ENCODE results near the gene PDZD4. TPM values are rescaled to one million over a fixed set of nuclear protein-coding genes. Genes with fewer than 3 reads are reported as not detected.

Gene PDZD4
- total and polyA plus RNA-seq, 10 of the 15 experiments (the other 5 are each of a cell fraction or from before 2014, with no cell fraction given), result 0.01 to 0.15 (median 0.04) TPM; not detected in 6

DNA sequence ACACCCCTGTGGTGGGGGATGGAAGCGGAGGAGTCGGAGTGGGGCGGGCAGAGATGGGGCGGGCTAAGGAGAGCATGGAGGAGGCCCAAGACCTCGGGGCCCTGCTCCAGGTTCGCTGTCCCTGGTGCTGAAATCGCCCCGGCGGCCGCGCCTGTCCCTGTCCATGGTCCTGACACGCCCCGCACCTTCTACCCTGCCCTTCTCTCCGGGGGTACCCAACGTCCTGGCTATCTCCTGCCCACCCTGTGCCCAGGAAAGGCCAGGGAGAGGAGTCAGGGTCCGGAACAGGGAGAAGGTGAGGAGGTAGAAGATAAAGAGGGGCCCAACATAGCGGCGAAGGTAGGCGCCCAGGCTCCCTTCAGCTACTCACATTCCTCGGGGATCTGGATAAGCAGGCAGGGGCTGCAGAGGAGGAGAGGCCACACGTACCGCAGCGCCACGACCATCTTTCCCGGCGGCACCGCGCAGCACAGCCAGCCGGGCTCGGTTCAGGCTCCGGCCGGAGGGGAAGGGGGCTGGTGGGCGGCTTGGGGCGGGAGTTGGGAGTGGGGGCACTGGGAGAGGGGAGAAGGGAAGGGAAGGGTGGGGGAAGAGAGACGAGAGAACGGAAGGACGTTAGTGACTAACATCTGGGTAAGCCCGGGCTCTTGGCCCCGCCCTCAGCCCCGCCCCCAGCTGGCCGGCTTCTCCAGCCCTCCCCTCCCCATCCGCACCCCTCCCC is 45.2 kb upstream of the PDZD4 start (continued):
- TF ChIP-seq, protein P1, sequence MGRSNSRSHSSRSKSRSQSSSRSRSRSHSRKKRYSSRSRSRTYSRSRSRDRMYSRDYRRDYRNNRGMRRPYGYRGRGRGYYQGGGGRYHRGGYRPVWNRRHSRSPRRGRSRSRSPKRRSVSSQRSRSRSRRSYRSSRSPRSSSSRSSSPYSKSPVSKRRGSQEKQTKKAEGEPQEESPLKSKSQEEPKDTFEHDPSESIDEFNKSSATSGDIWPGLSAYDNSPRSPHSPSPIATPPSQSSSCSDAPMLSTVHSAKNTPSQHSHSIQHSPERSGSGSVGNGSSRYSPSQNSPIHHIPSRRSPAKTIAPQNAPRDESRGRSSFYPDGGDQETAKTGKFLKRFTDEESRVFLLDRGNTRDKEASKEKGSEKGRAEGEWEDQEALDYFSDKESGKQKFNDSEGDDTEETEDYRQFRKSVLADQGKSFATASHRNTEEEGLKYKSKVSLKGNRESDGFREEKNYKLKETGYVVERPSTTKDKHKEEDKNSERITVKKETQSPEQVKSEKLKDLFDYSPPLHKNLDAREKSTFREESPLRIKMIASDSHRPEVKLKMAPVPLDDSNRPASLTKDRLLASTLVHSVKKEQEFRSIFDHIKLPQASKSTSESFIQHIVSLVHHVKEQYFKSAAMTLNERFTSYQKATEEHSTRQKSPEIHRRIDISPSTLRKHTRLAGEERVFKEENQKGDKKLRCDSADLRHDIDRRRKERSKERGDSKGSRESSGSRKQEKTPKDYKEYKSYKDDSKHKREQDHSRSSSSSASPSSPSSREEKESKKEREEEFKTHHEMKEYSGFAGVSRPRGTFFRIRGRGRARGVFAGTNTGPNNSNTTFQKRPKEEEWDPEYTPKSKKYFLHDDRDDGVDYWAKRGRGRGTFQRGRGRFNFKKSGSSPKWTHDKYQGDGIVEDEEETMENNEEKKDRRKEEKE (IDR thresholded peaks at IDR 0.05), result no peak
- no peak for TF ChIP-seq RBBP5 (conservative IDR thresholded peaks at IDR 0.05)
- TF ChIP-seq MEF2A (IDR thresholded peaks at IDR 0.05; ENCODE audit: insufficient read depth, low read depth, low read length), result no peak
- TF ChIP-seq, protein P2, sequence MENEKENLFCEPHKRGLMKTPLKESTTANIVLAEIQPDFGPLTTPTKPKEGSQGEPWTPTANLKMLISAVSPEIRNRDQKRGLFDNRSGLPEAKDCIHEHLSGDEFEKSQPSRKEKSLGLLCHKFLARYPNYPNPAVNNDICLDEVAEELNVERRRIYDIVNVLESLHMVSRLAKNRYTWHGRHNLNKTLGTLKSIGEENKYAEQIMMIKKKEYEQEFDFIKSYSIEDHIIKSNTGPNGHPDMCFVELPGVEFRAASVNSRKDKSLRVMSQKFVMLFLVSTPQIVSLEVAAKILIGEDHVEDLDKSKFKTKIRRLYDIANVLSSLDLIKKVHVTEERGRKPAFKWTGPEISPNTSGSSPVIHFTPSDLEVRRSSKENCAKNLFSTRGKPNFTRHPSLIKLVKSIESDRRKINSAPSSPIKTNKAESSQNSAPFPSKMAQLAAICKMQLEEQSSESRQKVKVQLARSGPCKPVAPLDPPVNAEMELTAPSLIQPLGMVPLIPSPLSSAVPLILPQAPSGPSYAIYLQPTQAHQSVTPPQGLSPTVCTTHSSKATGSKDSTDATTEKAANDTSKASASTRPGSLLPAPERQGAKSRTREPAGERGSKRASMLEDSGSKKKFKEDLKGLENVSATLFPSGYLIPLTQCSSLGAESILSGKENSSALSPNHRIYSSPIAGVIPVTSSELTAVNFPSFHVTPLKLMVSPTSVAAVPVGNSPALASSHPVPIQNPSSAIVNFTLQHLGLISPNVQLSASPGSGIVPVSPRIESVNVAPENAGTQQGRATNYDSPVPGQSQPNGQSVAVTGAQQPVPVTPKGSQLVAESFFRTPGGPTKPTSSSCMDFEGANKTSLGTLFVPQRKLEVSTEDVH (IDR thresholded peaks at IDR 0.05; ENCODE audit: low read depth, partially characterized antibody), result no peak
- TF ChIP-seq NFXL1 (IDR thresholded peaks at IDR 0.05; ENCODE audit: borderline replicate concordance), result no peak
- TF ChIP-seq RAD51 (IDR thresholded peaks at IDR 0.05), result no peak
- peak; percentile 49 for TF ChIP-seq YY1 (IDR thresholded peaks at IDR 0.05; ENCODE audit: low read depth, low read length)
- TF ChIP-seq, protein P3, sequence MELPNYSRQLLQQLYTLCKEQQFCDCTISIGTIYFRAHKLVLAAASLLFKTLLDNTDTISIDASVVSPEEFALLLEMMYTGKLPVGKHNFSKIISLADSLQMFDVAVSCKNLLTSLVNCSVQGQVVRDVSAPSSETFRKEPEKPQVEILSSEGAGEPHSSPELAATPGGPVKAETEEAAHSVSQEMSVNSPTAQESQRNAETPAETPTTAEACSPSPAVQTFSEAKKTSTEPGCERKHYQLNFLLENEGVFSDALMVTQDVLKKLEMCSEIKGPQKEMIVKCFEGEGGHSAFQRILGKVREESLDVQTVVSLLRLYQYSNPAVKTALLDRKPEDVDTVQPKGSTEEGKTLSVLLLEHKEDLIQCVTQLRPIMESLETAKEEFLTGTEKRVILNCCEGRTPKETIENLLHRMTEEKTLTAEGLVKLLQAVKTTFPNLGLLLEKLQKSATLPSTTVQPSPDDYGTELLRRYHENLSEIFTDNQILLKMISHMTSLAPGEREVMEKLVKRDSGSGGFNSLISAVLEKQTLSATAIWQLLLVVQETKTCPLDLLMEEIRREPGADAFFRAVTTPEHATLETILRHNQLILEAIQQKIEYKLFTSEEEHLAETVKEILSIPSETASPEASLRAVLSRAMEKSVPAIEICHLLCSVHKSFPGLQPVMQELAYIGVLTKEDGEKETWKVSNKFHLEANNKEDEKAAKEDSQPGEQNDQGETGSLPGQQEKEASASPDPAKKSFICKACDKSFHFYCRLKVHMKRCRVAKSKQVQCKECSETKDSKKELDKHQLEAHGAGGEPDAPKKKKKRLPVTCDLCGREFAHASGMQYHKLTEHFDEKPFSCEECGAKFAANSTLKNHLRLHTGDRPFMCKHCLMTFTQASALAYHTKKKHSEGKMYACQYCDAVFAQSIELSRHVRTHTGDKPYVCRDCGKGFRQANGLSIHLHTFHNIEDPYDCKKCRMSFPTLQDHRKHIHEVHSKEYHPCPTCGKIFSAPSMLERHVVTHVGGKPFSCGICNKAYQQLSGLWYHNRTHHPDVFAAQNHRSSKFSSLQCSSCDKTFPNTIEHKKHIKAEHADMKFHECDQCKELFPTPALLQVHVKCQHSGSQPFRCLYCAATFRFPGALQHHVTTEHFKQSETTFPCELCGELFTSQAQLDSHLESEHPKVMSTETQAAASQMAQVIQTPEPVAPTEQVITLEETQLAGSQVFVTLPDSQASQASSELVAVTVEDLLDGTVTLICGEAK (IDR thresholded peaks at IDR 0.05; ENCODE audit: borderline replicate concordance), result peak; percentile 83
- TF ChIP-seq SUZ12 (IDR thresholded peaks at IDR 0.05; ENCODE audit: unreplicated experiment), result no peak
- TF ChIP-seq NR2F1 (conservative IDR thresholded peaks at IDR 0.05), result no peak
- TF ChIP-seq RCOR1 (conservative IDR thresholded peaks at IDR 0.05; ENCODE audit: low read depth, low read length), result peak; percentile 98
- no peak for TF ChIP-seq POLR2AphosphoS5 (IDR thresholded peaks at IDR 0.05; ENCODE audit: low read length)
- TF ChIP-seq ZNF24 (IDR thresholded peaks at IDR 0.05), result no peak
- TF ChIP-seq CBX5 (IDR thresholded peaks at IDR 0.05; ENCODE audit: low read depth), result no peak
- TF ChIP-seq SREBF1 (IDR thresholded peaks at IDR 0.05; ENCODE audit: low read length), result peak; percentile 93
- no peak for TF ChIP-seq PAX5 (IDR thresholded peaks at IDR 0.05; ENCODE audit: borderline replicate concordance, low read depth, low read length)
- TF ChIP-seq STAT1 (conservative IDR thresholded peaks at IDR 0.05), result no peak
- TF ChIP-seq DPF2 (IDR thresholded peaks at IDR 0.05), result no peak
- TF ChIP-seq HDAC2 (IDR thresholded peaks at IDR 0.05), result no peak
- TF ChIP-seq, protein P4, sequence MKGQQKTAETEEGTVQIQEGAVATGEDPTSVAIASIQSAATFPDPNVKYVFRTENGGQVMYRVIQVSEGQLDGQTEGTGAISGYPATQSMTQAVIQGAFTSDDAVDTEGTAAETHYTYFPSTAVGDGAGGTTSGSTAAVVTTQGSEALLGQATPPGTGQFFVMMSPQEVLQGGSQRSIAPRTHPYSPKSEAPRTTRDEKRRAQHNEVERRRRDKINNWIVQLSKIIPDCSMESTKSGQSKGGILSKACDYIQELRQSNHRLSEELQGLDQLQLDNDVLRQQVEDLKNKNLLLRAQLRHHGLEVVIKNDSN (IDR thresholded peaks at IDR 0.05; ENCODE audit: borderline replicate concordance, extremely low read length, insufficient read depth, low read depth, low read length), result no peak
- TF ChIP-seq ASH2L (IDR thresholded peaks at IDR 0.05; ENCODE audit: borderline replicate concordance, low read depth), result no peak

Data from GM12878 (cell line).